GM12873 (cell line): ENCODE results near the gene CRYL1.
A peak's percentile ranks its signal among the peaks of the same experiment; 100 is the strongest.

Source experiments
- CTCF ChIP-seq: IDR thresholded peaks from 2 replicates; pipeline ENCODE4 v1.5.1; 2012; ENCODE audit warnings: low read depth, mild to moderate bottlenecking, moderate library complexity, low read length, control low read depth; ENCODE audit not compliant: insufficient read depth; ENCODE audit errors: missing control alignments

Gene CRYL1

GRCh38 chr13:20498659-20499058 lies 27.0 kb downstream of the CRYL1 start:
- no peak for TF ChIP-seq CTCF

GRCh38 chr13:20498129-20498528 lies 27.5 kb downstream of the CRYL1 start:
- no peak for TF ChIP-seq CTCF

GRCh38 chr13:20497006-20497775 lies 28.5 kb downstream of the CRYL1 start:
- TF ChIP-seq CTCF = no peak

- peak; percentile 94 for TF ChIP-seq CTCF
Observed at GRCh38 chr13:20495087-20496023, 30.3 kb downstream of the CRYL1 start.

- no peak for TF ChIP-seq CTCF
Observed at GRCh38 chr13:20494656-20495055, 31.0 kb downstream of the CRYL1 start.

- peak; percentile 75 for TF ChIP-seq CTCF
Observed at GRCh38 chr13:20492641-20493040, 33.0 kb downstream of the CRYL1 start.

- TF ChIP-seq CTCF = no peak
Observed at GRCh38 chr13:20491926-20492435, 33.7 kb downstream of the CRYL1 start.
